ENCODE data around the gene THAP7. TPM values are rescaled to one million over a fixed set of nuclear protein-coding genes. Genes with fewer than 3 reads are reported as not detected.

The THAP7 gene
- total RNA-seq, 1 donor from 2014 or later = 22.0 TPM

DNA sequence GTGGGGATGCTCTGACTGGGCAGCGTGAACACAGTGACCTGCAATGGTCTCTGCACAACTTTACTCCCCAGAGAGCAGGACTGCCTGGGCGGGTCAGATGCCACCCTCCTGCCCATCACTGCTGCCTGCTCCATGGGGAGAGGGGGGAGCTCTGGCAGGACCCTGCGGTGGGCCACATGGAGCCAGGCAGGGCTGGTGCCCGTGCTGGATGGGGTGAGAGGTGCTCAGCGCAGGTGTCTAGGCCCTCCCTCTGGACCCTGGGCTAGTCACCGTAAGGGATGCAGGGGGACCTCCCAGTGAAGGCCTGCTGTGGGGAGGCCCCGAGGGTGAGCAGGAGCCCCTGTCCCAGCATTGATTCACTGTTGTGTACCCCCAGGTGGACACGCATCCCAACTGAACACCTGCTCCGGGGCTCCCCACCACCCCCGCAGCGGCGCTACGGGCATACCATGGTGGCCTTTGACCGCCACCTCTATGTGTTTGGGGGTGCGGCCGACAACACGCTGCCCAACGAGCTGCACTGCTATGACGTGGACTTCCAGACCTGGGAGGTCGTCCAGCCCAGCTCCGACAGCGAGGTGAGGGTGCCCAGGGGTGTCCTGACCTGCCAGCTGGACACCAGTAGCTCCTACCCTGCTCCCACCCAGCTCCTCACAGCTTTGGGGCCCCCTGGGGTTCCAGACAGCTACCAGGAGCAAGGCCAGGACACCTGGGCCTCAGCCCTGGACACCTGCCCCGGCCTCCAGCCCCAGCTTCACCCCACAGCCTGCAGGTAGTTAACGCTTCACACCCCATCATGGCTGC, 10.5 kb downstream of the THAP7 start:
- no peak for DNase-seq
- intact Hi-C loops (cut with DNase I) = no loop called here
- no peaks in the 10 kb centered on the region for H3K4me1 ChIP-seq
- H3K27me3 ChIP-seq = no peaks in the 10 kb centered on the region
- no peak overlapping the region for H3K27ac ChIP-seq
- TF ChIP-seq, protein P1, sequence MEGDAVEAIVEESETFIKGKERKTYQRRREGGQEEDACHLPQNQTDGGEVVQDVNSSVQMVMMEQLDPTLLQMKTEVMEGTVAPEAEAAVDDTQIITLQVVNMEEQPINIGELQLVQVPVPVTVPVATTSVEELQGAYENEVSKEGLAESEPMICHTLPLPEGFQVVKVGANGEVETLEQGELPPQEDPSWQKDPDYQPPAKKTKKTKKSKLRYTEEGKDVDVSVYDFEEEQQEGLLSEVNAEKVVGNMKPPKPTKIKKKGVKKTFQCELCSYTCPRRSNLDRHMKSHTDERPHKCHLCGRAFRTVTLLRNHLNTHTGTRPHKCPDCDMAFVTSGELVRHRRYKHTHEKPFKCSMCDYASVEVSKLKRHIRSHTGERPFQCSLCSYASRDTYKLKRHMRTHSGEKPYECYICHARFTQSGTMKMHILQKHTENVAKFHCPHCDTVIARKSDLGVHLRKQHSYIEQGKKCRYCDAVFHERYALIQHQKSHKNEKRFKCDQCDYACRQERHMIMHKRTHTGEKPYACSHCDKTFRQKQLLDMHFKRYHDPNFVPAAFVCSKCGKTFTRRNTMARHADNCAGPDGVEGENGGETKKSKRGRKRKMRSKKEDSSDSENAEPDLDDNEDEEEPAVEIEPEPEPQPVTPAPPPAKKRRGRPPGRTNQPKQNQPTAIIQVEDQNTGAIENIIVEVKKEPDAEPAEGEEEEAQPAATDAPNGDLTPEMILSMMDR (IDR thresholded peaks at IDR 0.05) = no peak
- H3K4me3 ChIP-seq = no peak overlapping the region
- ATAC-seq = no peak
- H3K9me3 ChIP-seq = no peaks in the 10 kb centered on the region
- peaks cover 46% of the 10 kb centered on the region for H3K36me3 ChIP-seq

DNA sequence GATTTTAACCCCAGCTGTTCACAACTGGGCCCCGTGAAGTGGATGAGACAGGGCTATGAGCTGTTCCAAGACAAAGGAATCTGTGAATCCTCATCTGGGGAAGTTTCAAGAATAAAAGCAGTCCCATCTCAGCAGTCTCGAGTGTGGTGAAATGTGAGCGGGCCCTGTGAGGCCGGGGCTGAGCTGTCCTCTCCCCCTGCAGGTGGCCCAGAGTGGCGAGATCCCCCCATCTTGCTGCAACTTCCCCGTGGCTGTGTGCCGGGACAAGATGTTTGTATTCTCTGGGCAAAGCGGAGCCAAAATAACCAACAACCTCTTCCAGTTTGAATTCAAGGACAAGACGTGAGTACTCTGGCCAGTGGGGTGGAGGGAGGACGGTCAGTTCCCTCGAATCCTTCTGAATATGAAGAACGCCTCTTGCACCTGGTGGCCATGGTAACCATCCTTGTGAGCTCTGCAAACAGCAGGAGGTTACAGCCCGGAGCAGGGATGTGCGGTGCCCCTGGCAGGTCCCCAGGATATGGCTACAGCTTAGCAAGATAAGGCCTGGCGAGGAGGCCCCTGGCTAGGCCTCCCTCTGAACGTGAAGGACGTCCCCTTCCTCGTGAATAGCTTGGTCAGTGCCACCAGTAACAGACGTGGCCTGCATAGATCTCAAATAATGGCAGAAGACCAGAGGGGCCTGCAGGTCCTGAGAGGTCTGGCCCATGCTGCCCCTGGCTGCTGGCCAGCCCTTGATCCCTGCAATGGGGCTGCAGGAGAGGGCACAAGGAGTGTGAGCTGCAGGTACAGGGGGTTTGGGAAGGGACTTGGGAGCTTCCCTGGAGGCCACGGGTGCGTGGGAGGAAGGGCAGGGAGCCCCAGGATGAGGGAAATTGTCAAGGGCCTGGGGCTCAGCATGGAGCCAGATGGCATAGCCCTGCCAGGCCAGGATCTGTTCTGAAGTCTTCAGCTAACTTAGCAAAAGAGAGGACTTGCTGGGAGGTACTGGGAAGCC, 11.4 kb downstream of the THAP7 start:
- Histone ChIP-seq H3K27me3 (no peaks in the 10 kb centered on the region), H3K4me3 (no peak overlapping the region), H3K36me3 (peaks cover 44% of the 10 kb centered on the region), H3K27ac (no peak overlapping the region), H3K4me1 (no peaks in the 10 kb centered on the region), H3K9me3 (no peaks in the 10 kb centered on the region)
- no peak for DNase-seq
- no peak for ATAC-seq
- intact Hi-C loops (cut with DNase I) = no loop called here
- TF ChIP-seq, protein P1 (IDR thresholded peaks at IDR 0.05) = no peak

DNA sequence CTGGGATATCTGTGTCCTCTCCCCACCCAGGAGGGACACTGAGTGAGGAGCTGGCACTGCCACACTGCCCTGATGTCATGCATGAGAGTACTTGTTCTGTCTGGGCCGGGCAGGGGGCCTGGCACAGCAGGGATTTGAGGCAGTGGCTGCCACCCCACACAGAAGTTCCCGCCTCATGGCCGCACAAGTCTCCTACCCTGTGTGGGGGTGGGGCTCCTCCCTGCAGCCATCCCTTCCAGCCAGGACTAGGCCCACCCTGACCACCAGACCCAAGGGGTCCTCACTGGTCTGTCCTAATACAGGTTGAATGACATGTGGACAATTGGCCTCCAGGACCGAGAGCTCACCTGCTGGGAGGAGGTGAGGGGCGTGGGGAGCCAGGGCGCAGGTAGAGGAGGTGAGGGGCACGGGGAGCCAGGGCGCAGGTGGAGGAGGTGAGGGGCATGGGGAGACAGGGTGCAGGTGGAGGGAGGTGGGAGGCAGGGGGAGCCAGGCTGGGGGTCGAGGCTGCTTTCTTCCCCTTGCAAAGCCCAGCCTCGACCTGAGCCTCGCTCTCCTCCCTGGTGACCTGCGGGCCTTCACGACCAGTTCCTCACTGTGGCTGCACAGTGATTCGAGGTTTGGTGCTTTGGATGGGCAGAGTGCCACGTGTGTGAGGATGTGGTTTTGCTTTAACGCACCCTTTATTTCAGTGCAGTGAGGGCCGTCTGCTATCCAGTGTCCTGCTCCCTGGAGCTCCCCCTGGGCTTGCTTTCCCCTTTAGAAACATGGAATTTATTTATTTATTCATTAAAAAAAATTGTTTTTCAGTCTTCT, 12.4 kb downstream of the THAP7 start:
- TF ChIP-seq, protein P1 (IDR thresholded peaks at IDR 0.05) = no peak
- H3K36me3 ChIP-seq = peaks cover 44% of the 10 kb centered on the region
- intact Hi-C loops (cut with DNase I) = no loop called here

DNA sequence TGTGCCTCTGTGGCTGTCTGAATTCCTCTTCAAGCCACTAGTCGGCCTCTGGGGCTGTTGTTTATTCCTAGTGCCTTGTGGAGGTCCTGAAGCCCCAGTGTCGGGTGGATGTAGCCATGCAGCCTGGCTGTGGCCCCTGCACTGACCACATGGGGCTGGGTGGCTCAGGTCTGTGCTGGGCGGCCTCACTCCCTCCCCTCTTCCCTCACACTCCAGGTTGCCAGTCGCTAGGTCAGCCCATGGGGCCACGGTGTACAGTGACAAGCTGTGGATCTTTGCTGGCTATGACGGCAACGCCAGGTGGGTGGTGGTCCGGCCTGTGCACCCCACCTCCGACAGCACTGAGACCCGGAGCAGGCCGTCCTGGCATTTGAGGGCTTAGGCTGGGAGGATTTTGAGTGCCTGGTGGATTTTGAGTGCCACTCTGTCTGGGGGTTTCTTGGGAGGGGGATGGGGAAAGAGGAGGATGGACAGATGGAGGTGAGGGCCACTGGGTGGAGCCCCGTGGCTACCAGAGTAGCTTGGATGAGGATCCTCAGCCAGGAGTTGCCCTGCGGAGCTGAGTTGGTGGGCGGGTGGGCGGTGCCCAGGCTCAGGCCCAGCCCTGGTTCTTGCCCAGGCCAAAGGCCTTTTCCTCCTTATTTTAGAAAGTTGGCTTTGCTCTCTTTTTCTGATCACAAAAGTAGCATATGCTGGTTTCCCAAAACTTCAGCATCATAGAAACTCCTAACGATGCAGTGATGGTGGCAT, 13.2 kb downstream of the THAP7 start:
- Histone ChIP-seq H3K9me3 (no peaks in the 10 kb centered on the region), H3K27me3 (no peaks in the 10 kb centered on the region), H3K4me3 (no peak overlapping the region), H3K4me1 (no peaks in the 10 kb centered on the region), H3K27ac (no peak overlapping the region), H3K36me3 (peaks cover 42% of the 10 kb centered on the region)
- DNase-seq (no peak), ATAC-seq (no peak)
- TF ChIP-seq, protein P1 (IDR thresholded peaks at IDR 0.05) = no peak
- intact Hi-C loops (cut with DNase I) = no loop called here

More for the DNA sequence above, 12.4 kb downstream of the THAP7 start:
- H3K9me3 ChIP-seq = no peaks in the 10 kb centered on the region
- H3K27me3 ChIP-seq = no peaks in the 10 kb centered on the region
- H3K4me1 ChIP-seq = no peaks in the 10 kb centered on the region
- no peak for ATAC-seq
- no peak overlapping the region for H3K27ac ChIP-seq
- DNase-seq = no peak
- H3K4me3 ChIP-seq = no peak overlapping the region

Data from upper lobe of right lung (tissue), 1 donor.